Measurements from ENCODE around the gene CDC5L.

- TF ChIP-seq CTCF (IDR thresholded peaks at IDR 0.05; ENCODE audit: insufficient read depth, low read depth, low read length), result no peak
- no peak for TF ChIP-seq EZH2 (IDR thresholded peaks at IDR 0.05; ENCODE audit: insufficient read depth, low read length)
Measured at GRCh38 chr6:44452725-44453124, 65.2 kb downstream of the CDC5L start.
